Upper lobe of left lung (tissue), 4 donors: Measurements from ENCODE around the gene CABYR.

Experiments
- CTCF ChIP-seq, 6 experiments: fragments of 450-650 bp in 4 of 6; fragments of 200-600 bp in 2 of 6; sonication (generic) in 2 of 6; IDR thresholded peaks; one replicate each; pipeline ENCODE4 v1.5.1; 2016 to 2019; ENCODE audit warnings: antibody characterized with exemption in 6 of 6
- EP300 ChIP-seq, 4 donors: sonication (generic); formaldehyde crosslinking; IDR thresholded peaks; one replicate each; pipeline ENCODE4 v1.5.1; 2017; ENCODE audit warnings: antibody characterized with exemption in 4 of 4, control low read depth in 2 of 4

GRCh38 chr18:24104486-24104885 is 34.4 kb upstream of the CABYR start:
- no peak for TF ChIP-seq EP300 (IDR thresholded peaks at IDR 0.05)
- TF ChIP-seq CTCF (IDR thresholded peaks at IDR 0.05), result no peak
